WERI-Rb-1 (cell line): ENCODE data around the gene ZBTB48.

Experiments
- DNase-seq: peaks from one replicate; pipeline ENCODE4 v3.0.0-alpha.2; 2020
- H3K27ac ChIP-seq: fragments of 250-450 bp; sonication (Bioruptor Pico); 2 replicates; pipeline ENCODE4 v1.5.1; 2020; ENCODE audit warnings: mild to moderate bottlenecking, moderate library complexity
- H3K27me3 ChIP-seq: fragments of 250-450 bp; sonication (Bioruptor Pico); 2 replicates; pipeline ENCODE4 v1.5.1; 2021; ENCODE audit warnings: mild to moderate bottlenecking, low read depth, moderate library complexity; ENCODE audit not compliant: insufficient read depth, severe bottlenecking
- H3K36me3 ChIP-seq: fragments of 250-450 bp; sonication (Bioruptor Pico); 2 replicates; pipeline ENCODE4 v1.5.1; 2020; ENCODE audit warnings: mild to moderate bottlenecking, moderate library complexity
- H3K4me3 ChIP-seq: 2 replicates; pipeline ENCODE4 v1.5.1; 2011; ENCODE audit warnings: low read depth, mild to moderate bottlenecking, control low read depth, low read length
- H3K9me3 ChIP-seq: fragments of 250-450 bp; sonication (Bioruptor Pico); 2 replicates; pipeline ENCODE4 v1.5.1; 2021; ENCODE audit warnings: mild to moderate bottlenecking, moderate library complexity; ENCODE audit not compliant: severe bottlenecking
- TF ChIP-seq, protein P1 (sequence below): IDR thresholded peaks from 2 replicates; pipeline ENCODE4 v1.5.1; 2011; ENCODE audit warnings: low read depth, mild to moderate bottlenecking, control low read depth, inconsistent platforms, low read length

The ZBTB48 gene

DNA sequence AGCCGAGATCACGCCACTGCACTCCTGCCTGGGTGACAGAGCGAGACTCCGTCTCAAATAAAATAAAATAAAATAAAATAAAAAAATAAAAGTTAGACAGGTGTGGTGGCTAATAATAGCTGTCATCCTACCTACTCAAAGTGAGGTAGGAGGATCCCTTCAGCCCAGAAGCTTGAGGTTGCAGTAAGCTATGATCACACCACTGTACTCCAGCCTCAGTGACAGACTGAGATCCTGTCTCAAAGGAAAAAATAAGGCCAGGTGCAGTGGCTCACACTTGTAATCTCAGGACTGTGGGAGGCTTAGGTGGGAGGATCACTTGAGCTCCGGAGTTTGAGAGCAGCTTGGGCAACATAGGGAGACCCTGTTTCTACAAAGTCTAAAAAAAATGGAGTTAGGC, 43.5 kb upstream of the ZBTB48 start:
- H3K4me3 ChIP-seq, result no peak overlapping the region
- no peak for DNase-seq
- TF ChIP-seq, protein P1, sequence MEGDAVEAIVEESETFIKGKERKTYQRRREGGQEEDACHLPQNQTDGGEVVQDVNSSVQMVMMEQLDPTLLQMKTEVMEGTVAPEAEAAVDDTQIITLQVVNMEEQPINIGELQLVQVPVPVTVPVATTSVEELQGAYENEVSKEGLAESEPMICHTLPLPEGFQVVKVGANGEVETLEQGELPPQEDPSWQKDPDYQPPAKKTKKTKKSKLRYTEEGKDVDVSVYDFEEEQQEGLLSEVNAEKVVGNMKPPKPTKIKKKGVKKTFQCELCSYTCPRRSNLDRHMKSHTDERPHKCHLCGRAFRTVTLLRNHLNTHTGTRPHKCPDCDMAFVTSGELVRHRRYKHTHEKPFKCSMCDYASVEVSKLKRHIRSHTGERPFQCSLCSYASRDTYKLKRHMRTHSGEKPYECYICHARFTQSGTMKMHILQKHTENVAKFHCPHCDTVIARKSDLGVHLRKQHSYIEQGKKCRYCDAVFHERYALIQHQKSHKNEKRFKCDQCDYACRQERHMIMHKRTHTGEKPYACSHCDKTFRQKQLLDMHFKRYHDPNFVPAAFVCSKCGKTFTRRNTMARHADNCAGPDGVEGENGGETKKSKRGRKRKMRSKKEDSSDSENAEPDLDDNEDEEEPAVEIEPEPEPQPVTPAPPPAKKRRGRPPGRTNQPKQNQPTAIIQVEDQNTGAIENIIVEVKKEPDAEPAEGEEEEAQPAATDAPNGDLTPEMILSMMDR, result no peak
- H3K27ac ChIP-seq, result no peak overlapping the region
- H3K36me3 ChIP-seq, result peaks cover 62% of the 10 kb centered on the region
- no peaks in the 10 kb centered on the region for H3K27me3 ChIP-seq
- H3K9me3 ChIP-seq, result no peaks in the 10 kb centered on the region

DNA sequence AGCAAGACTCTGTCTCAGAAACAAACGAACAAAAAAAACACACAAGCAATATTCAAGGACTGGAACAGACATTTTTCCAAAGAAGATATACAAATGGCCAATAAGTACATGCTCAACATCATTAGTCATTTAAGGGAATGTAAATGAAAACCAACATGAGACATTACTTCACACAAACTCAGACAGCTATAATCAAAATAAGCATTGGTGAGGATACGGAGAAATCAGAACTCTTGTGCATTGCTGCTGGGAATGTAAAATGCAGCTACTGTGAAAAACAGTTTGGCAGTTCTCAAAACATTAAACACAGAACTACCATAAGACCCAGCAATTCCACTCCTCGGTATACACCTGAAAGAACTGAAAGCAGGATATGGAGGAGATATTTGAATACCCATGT, 40.8 kb upstream of the ZBTB48 start:
- peaks cover 55% of the 10 kb centered on the region for H3K36me3 ChIP-seq
- H3K4me3 ChIP-seq, result no peak overlapping the region
- TF ChIP-seq, protein P1, result no peak
- no peak for DNase-seq
- H3K9me3 ChIP-seq, result no peaks in the 10 kb centered on the region
- H3K27me3 ChIP-seq, result no peaks in the 10 kb centered on the region
- H3K27ac ChIP-seq, result no peak overlapping the region

DNA sequence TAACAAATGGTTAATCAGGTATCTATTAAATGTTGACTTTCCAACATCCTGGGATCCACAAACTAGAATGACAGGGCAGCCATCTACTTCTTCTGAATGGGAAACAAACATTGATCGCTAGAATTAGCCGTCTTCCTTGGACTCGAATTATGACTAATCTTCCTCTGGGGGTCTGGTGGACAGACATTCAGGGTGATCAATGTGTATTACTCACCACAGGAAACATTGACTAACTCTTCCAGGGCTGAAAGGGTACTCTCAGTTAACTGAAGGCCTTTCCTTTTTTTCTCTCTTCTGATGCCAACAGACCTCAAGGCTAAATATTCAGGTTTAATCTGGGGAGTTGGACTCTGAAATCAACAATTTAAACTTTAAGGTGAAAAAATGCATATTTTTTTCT, 35.0 kb upstream of the ZBTB48 start:
- TF ChIP-seq, protein P1, result no peak
- peaks cover 67% of the 10 kb centered on the region for H3K36me3 ChIP-seq
- no peaks in the 10 kb centered on the region for H3K9me3 ChIP-seq
- H3K27me3 ChIP-seq, result no peaks in the 10 kb centered on the region
- no peak overlapping the region for H3K4me3 ChIP-seq
- DNase-seq, result no peak
- H3K27ac ChIP-seq, result no peak overlapping the region

DNA sequence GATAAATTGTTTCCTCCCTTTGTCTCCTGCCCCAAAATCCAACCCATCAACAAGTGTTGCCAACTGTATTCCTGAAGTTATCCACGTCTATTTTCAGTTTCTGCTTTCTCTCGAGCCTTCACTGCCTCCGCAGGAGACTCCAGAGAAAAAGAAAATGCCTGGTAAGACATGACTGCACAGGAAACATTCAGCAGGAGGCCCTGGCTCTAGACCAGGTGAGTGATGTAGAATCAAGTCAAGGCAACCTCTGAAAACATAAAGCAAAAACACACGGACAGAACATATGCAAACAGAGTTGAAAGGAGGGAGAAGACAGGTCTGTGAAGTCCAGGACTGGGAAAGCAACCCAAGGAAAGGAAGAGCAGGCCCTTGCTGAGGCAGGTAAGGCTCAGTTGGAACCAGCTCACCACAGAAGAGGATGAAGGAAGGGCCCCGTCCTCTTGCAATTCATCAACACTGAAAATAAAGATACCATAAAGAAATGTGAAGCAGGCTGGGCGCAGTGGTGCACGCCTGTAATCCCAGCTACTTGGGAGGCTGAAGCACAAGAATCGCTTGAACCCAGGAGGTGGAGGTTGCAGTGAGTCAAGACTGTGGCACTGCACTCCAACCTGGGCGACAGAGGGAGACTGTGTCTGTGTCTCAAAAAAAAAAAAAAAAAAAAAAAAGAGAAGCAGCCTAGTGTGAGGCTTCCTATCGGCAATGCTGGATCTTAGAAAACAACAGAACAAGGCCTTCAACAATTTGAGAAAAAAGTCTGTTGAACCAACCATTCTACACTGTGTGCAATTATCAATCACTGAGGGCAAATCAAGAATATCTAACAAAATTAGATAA, 34.3 kb upstream of the ZBTB48 start:
- TF ChIP-seq, protein P1, result no peak
- no peaks in the 10 kb centered on the region for H3K27me3 ChIP-seq
- H3K4me3 ChIP-seq, result no peak overlapping the region
- no peak overlapping the region for H3K27ac ChIP-seq
- DNase-seq, result no peak
- H3K36me3 ChIP-seq, result peaks cover 74% of the 10 kb centered on the region
- H3K9me3 ChIP-seq, result no peaks in the 10 kb centered on the region

DNA sequence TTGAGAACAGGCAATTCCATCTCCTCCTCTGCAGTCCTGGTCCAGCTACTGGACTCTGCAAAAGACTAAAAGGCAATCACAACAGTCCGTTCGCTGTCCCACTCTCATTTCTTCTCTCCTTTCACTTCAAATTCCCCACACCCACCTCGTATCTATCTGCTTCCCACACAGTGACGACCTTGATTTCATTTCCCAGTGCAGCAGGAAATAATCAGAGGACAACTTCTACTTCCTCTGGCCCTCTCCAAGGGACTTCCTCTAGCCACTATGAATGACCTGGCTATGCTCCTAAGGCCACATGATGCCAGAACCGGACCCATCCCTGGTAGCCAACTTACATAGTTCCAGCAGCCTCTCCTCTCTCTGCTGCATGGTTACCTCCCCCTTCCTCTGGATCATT, 33.5 kb upstream of the ZBTB48 start:
- Histone ChIP-seq H3K27ac (no peak overlapping the region), H3K9me3 (no peaks in the 10 kb centered on the region), H3K27me3 (no peaks in the 10 kb centered on the region), H3K36me3 (peaks cover 76% of the 10 kb centered on the region), H3K4me3 (no peak overlapping the region)
- no peak for DNase-seq
- TF ChIP-seq, protein P1, result no peak

DNA sequence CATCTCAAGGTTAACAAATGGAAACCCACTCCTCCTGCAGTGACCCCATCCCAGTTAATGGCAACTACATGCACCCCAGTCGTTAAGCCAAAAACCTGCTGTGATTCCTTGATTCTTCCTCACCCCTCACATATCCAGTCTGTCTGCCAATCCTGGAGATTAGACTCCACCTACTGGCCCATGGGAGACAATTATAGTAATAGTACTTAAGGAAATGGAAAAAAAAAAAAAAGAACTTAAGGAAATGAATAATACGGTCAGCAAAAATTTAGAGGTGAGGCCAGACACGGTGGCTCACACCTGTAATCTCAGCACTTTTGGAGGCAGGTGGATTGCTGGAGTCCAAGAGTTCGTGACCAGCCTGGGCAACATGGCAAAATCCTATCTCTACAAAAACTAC, 32.5 kb upstream of the ZBTB48 start:
- no peak overlapping the region for H3K4me3 ChIP-seq
- no peak overlapping the region for H3K27ac ChIP-seq
- no peak for DNase-seq
- TF ChIP-seq, protein P1, result no peak
- H3K9me3 ChIP-seq, result no peaks in the 10 kb centered on the region
- H3K36me3 ChIP-seq, result peaks cover 79% of the 10 kb centered on the region
- no peaks in the 10 kb centered on the region for H3K27me3 ChIP-seq
